HL-60 (cell line): ENCODE results near the gene ANO2.

Experiments used
- DNase-seq, 2 experiments: peaks; one replicate each; pipeline ENCODE4 v3.0.0-alpha.2; 2010 to 2020; ENCODE audit warnings: low read depth in 1 of 2, low spot score in 1 of 2
- H3K27ac ChIP-seq: fragments of 250-450 bp; sonication (Bioruptor Pico); replicated peaks from 2 replicates; pipeline ENCODE4 v1.5.1; 2020; ENCODE audit warnings: mild to moderate bottlenecking, moderate library complexity
- H3K27me3 ChIP-seq: fragments of 250-450 bp; sonication (Bioruptor Pico); 2 replicates; pipeline ENCODE4 v1.5.1; 2021; ENCODE audit warnings: mild to moderate bottlenecking, moderate library complexity; ENCODE audit not compliant: insufficient read depth, poor library complexity, severe bottlenecking
- H3K4me3 ChIP-seq: replicated peaks from 2 replicates; pipeline ENCODE4 v1.5.1; 2011; ENCODE audit warnings: mild to moderate bottlenecking, control low read depth, low read length; ENCODE audit not compliant: insufficient read depth
- CTCF ChIP-seq: IDR thresholded peaks from one replicate; pipeline ENCODE4 v1.5.1; 2011; ENCODE audit warnings: low read length, control low read depth, inconsistent platforms; ENCODE audit not compliant: insufficient read depth
- GABPA ChIP-seq: IDR thresholded peaks from 2 replicates; pipeline ENCODE4 v1.6.1; 2012; ENCODE audit warnings: low read depth
- POLR2AphosphoS5 ChIP-seq: IDR thresholded peaks from 2 replicates; pipeline ENCODE4 v1.6.1; 2012; ENCODE audit warnings: low read depth
- SPI1 ChIP-seq: IDR thresholded peaks from 2 replicates; pipeline ENCODE4 v1.6.1; 2012; ENCODE audit warnings: low read depth, mild to moderate bottlenecking, borderline replicate concordance
- TF ChIP-seq, protein P1 (sequence below): IDR thresholded peaks from 2 replicates; pipeline ENCODE4 v1.6.1; 2012; ENCODE audit warnings: low read depth; ENCODE audit not compliant: insufficient replicate concordance

Gene ANO2

DNA sequence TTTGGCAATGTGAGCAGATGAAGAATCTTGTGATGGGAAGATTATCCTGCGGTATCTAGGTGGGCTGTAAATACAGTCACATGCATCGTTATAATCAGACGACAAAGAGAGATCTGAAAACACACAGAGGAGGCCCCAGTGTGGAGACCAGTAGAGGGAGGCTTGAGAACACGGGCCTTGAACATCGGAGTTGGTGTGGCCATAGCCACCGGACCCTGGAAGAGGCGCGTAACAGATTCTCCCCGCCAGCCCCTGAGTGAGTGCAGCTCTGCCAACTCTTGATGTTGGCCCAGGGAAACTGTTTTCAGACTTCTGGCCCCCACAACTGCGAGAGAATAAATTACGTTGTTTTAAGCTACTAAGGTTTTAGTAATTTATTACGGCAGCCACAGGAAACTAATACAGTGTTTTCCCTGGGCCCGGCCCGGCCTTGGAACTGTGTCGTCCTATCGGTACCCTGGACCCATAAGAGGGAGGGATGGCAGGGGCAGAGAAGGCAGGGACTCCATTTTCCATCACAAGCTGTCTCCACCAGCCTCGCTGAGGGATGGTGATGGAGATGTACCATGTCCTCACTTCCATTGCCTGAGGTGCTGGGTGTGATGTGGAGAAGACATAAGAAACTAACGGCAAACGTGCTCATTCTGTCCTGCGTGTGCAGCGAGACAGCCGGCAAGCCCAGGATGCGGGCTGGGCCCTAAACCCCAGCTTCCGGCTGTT is 421.5 kb downstream of the ANO2 start:
- Histone ChIP-seq H3K27ac (no peak overlapping the region), H3K27me3 (no peaks in the 10 kb centered on the region), H3K4me3 (no peak overlapping the region)
- DNase-seq = no peak
- TF ChIP-seq, protein P1, sequence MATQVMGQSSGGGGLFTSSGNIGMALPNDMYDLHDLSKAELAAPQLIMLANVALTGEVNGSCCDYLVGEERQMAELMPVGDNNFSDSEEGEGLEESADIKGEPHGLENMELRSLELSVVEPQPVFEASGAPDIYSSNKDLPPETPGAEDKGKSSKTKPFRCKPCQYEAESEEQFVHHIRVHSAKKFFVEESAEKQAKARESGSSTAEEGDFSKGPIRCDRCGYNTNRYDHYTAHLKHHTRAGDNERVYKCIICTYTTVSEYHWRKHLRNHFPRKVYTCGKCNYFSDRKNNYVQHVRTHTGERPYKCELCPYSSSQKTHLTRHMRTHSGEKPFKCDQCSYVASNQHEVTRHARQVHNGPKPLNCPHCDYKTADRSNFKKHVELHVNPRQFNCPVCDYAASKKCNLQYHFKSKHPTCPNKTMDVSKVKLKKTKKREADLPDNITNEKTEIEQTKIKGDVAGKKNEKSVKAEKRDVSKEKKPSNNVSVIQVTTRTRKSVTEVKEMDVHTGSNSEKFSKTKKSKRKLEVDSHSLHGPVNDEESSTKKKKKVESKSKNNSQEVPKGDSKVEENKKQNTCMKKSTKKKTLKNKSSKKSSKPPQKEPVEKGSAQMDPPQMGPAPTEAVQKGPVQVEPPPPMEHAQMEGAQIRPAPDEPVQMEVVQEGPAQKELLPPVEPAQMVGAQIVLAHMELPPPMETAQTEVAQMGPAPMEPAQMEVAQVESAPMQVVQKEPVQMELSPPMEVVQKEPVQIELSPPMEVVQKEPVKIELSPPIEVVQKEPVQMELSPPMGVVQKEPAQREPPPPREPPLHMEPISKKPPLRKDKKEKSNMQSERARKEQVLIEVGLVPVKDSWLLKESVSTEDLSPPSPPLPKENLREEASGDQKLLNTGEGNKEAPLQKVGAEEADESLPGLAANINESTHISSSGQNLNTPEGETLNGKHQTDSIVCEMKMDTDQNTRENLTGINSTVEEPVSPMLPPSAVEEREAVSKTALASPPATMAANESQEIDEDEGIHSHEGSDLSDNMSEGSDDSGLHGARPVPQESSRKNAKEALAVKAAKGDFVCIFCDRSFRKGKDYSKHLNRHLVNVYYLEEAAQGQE = no peak
- TF ChIP-seq CTCF (no peak), SPI1 (no peak), POLR2AphosphoS5 (no peak), GABPA (no peak)

GRCh38 chr12:5522432-5523335 is 422.4 kb downstream of the ANO2 start:
- DNase-seq = no peak
- Histone ChIP-seq H3K4me3 (no peak overlapping the region), H3K27ac (no peak overlapping the region), H3K27me3 (no peaks in the 10 kb centered on the region)
- TF ChIP-seq SPI1 (no peak), GABPA (no peak), POLR2AphosphoS5 (no peak), CTCF (no peak)
- TF ChIP-seq, protein P1 = no peak

- no peak overlapping the region for H3K4me3 ChIP-seq
- H3K27me3 ChIP-seq = no peaks in the 10 kb centered on the region
- TF ChIP-seq SPI1 (no peak), CTCF (no peak), GABPA (no peak)
- DNase-seq = no peak
- no peak overlapping the region for H3K27ac ChIP-seq
Measured at GRCh38 chr12:5521456-5522325, 423.4 kb downstream of the ANO2 start.
